ENCODE data around the gene GEMIN7. TPM values are rescaled to one million over a fixed set of nuclear protein-coding genes. Genes with fewer than 3 reads are reported as not detected.

GEMIN7 gene
- total and polyA plus RNA-seq, 2 experiments from 2014 or later = 49.6 to 90.5 TPM

DNA sequence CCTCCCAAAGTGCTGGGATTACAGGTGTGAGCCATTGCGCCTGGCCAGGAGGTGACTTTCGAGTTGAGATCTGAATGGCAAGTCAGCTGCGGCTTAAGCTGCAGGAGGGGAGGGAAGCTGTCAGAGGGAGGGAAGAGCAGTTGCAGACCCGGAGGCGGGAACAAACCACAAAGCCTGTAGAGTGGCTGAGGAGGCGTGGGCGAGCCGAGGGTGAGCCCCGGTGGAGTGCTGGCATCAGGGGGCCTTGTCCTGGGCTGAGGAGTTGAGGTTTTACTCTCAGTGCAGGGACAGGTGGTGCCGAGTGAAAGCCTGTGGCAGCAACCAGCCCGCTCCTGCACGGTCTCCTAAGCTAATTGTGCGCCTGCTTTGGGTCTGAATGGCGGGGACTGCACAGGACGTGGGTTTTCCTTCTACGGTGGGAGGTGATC, 38.1 kb downstream of the GEMIN7 start:
- Histone ChIP-seq H3K27ac (ENCODE audit: low read depth) (no peak overlapping the region), H3F3A (replicated peaks; ENCODE audit: low read depth) (no peaks in the 10 kb centered on the region), H3K9me2 (ENCODE audit: insufficient read depth) (no peaks in the 10 kb centered on the region), H3K4me3 (no peak overlapping the region), H3K4me2 (no peak overlapping the region), H3K79me2 (replicated peaks; ENCODE audit: insufficient read depth) (peaks cover 83% of the 10 kb centered on the region), H3K4me1 (ENCODE audit: insufficient read depth) (no peaks in the 10 kb centered on the region; the same call in 1 of the 2 replicates), H2AFZ (no peak overlapping the region), H3K27me3 (ENCODE audit: insufficient read depth) (no peaks in the 10 kb centered on the region), H4K20me1 (replicated peaks; ENCODE audit: insufficient read depth) (peaks cover 45% of the 10 kb centered on the region), H3K36me3 (ENCODE audit: insufficient read depth) (no peaks in the 10 kb centered on the region)
- Mint-ChIP-seq H3K36me3 (ENCODE audit: low read depth) (no peaks in the 10 kb centered on the region; the same call in 2 of the 3 replicates), H3K4me3 (no peak overlapping the region), H3K27ac (no peak overlapping the region), H3K4me1 (peaks cover 14% of the 10 kb centered on the region), H3K27me3 (ENCODE audit: insufficient read depth, low read depth, poor library complexity) (peaks cover 15% of the 10 kb centered on the region), H3K9me3 (no peaks in the 10 kb centered on the region)
- no peak for DNase-seq (ENCODE audit: low spot score)
- TF ChIP-seq EZH2phosphoT487 (IDR thresholded peaks at IDR 0.05; ENCODE audit: unreplicated experiment) = no peak
- TF ChIP-seq JUNB (IDR thresholded peaks at IDR 0.05; ENCODE audit: unreplicated experiment) = no peak
- TF ChIP-seq, protein P1, sequence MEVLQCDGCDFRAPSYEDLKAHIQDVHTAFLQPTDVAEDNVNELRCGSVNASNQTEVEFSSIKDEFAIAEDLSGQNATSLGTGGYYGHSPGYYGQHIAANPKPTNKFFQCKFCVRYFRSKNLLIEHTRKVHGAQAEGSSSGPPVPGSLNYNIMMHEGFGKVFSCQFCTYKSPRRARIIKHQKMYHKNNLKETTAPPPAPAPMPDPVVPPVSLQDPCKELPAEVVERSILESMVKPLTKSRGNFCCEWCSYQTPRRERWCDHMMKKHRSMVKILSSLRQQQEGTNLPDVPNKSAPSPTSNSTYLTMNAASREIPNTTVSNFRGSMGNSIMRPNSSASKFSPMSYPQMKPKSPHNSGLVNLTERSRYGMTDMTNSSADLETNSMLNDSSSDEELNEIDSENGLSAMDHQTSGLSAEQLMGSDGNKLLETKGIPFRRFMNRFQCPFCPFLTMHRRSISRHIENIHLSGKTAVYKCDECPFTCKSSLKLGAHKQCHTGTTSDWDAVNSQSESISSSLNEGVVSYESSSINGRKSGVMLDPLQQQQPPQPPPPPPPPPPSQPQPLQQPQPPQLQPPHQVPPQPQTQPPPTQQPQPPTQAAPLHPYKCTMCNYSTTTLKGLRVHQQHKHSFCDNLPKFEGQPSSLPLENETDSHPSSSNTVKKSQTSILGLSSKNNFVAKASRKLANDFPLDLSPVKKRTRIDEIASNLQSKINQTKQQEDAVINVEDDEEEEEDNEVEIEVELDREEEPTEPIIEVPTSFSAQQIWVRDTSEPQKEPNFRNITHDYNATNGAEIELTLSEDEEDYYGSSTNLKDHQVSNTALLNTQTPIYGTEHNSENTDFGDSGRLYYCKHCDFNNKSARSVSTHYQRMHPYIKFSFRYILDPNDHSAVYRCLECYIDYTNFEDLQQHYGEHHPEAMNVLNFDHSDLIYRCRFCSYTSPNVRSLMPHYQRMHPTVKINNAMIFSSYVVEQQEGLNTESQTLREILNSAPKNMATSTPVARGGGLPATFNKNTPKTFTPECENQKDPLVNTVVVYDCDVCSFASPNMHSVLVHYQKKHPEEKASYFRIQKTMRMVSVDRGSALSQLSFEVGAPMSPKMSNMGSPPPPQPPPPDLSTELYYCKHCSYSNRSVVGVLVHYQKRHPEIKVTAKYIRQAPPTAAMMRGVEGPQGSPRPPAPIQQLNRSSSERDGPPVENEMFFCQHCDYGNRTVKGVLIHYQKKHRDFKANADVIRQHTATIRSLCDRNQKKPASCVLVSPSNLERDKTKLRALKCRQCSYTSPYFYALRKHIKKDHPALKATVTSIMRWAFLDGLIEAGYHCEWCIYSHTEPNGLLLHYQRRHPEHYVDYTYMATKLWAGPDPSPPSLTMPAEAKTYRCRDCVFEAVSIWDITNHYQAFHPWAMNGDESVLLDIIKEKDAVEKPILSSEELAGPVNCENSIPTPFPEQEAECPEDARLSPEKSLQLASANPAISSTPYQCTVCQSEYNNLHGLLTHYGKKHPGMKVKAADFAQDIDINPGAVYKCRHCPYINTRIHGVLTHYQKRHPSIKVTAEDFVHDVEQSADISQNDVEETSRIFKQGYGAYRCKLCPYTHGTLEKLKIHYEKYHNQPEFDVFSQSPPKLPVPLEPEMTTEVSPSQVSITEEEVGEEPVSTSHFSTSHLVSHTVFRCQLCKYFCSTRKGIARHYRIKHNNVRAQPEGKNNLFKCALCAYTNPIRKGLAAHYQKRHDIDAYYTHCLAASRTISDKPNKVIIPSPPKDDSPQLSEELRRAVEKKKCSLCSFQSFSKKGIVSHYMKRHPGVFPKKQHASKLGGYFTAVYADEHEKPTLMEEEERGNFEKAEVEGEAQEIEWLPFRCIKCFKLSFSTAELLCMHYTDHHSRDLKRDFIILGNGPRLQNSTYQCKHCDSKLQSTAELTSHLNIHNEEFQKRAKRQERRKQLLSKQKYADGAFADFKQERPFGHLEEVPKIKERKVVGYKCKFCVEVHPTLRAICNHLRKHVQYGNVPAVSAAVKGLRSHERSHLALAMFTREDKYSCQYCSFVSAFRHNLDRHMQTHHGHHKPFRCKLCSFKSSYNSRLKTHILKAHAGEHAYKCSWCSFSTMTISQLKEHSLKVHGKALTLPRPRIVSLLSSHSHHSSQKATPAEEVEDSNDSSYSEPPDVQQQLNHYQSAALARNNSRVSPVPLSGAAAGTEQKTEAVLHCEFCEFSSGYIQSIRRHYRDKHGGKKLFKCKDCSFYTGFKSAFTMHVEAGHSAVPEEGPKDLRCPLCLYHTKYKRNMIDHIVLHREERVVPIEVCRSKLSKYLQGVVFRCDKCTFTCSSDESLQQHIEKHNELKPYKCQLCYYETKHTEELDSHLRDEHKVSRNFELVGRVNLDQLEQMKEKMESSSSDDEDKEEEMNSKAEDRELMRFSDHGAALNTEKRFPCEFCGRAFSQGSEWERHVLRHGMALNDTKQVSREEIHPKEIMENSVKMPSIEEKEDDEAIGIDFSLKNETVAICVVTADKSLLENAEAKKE (CRISPR knock-in tag; IDR thresholded peaks at IDR 0.05) = no peak
- TF ChIP-seq, protein P2, sequence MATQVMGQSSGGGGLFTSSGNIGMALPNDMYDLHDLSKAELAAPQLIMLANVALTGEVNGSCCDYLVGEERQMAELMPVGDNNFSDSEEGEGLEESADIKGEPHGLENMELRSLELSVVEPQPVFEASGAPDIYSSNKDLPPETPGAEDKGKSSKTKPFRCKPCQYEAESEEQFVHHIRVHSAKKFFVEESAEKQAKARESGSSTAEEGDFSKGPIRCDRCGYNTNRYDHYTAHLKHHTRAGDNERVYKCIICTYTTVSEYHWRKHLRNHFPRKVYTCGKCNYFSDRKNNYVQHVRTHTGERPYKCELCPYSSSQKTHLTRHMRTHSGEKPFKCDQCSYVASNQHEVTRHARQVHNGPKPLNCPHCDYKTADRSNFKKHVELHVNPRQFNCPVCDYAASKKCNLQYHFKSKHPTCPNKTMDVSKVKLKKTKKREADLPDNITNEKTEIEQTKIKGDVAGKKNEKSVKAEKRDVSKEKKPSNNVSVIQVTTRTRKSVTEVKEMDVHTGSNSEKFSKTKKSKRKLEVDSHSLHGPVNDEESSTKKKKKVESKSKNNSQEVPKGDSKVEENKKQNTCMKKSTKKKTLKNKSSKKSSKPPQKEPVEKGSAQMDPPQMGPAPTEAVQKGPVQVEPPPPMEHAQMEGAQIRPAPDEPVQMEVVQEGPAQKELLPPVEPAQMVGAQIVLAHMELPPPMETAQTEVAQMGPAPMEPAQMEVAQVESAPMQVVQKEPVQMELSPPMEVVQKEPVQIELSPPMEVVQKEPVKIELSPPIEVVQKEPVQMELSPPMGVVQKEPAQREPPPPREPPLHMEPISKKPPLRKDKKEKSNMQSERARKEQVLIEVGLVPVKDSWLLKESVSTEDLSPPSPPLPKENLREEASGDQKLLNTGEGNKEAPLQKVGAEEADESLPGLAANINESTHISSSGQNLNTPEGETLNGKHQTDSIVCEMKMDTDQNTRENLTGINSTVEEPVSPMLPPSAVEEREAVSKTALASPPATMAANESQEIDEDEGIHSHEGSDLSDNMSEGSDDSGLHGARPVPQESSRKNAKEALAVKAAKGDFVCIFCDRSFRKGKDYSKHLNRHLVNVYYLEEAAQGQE (IDR thresholded peaks at IDR 0.05; ENCODE audit: unreplicated experiment) = no peak
- TF ChIP-seq POLR2AphosphoS5 (IDR thresholded peaks at IDR 0.05; ENCODE audit: low read depth) = no peak
- TF ChIP-seq ZNF331 (CRISPR knock-in tag; IDR thresholded peaks at IDR 0.05; ENCODE audit: low read depth) = no peak
- TF ChIP-seq EZH2 (IDR thresholded peaks at IDR 0.05; ENCODE audit: low read depth, unreplicated experiment) = no peak
- no peak for TF ChIP-seq NANOG (IDR thresholded peaks at IDR 0.05; ENCODE audit: borderline replicate concordance)
- TF ChIP-seq, protein P3, sequence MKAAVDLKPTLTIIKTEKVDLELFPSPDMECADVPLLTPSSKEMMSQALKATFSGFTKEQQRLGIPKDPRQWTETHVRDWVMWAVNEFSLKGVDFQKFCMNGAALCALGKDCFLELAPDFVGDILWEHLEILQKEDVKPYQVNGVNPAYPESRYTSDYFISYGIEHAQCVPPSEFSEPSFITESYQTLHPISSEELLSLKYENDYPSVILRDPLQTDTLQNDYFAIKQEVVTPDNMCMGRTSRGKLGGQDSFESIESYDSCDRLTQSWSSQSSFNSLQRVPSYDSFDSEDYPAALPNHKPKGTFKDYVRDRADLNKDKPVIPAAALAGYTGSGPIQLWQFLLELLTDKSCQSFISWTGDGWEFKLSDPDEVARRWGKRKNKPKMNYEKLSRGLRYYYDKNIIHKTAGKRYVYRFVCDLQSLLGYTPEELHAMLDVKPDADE (IDR thresholded peaks at IDR 0.05) = no peak
- TF ChIP-seq STAT1 (IDR thresholded peaks at IDR 0.05; ENCODE audit: unreplicated experiment) = no peak
- TF ChIP-seq CREB1 (CRISPR knock-in tag; IDR thresholded peaks at IDR 0.05; ENCODE audit: low read depth) = no peak
- no peak for TF ChIP-seq ZNF114 (CRISPR knock-in tag; IDR thresholded peaks at IDR 0.05)
- TF ChIP-seq, protein P4, sequence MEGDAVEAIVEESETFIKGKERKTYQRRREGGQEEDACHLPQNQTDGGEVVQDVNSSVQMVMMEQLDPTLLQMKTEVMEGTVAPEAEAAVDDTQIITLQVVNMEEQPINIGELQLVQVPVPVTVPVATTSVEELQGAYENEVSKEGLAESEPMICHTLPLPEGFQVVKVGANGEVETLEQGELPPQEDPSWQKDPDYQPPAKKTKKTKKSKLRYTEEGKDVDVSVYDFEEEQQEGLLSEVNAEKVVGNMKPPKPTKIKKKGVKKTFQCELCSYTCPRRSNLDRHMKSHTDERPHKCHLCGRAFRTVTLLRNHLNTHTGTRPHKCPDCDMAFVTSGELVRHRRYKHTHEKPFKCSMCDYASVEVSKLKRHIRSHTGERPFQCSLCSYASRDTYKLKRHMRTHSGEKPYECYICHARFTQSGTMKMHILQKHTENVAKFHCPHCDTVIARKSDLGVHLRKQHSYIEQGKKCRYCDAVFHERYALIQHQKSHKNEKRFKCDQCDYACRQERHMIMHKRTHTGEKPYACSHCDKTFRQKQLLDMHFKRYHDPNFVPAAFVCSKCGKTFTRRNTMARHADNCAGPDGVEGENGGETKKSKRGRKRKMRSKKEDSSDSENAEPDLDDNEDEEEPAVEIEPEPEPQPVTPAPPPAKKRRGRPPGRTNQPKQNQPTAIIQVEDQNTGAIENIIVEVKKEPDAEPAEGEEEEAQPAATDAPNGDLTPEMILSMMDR (conservative IDR thresholded peaks at IDR 0.05; ENCODE audit: low read depth in 2 of 2) = no peak
- peak; percentile 56 for ATAC-seq

Measured in GM23338 (cell line).